ENCODE measurements around the gene VPS13D.

VPS13D gene

GRCh38 chr1:12400027-12400693 is 170.3 kb downstream of the VPS13D start:
- no peak for ATAC-seq (ENCODE audit: insufficient read depth, low read depth)
- Histone ChIP-seq H3K4me1 (ENCODE audit: insufficient read depth, low read length) (no peaks in the 10 kb centered on the region), H3K4me2 (ENCODE audit: insufficient read depth, low read length) (no peak overlapping the region), H3K27me3 (ENCODE audit: insufficient read depth, low read length, poor library complexity) (no peaks in the 10 kb centered on the region), H3K9me3 (ENCODE audit: insufficient read depth, low read length, severe bottlenecking) (no peaks in the 10 kb centered on the region), H4K20me1 (ENCODE audit: insufficient read depth, low read length) (no peaks in the 10 kb centered on the region), H3K79me2 (ENCODE audit: insufficient read depth, low read length) (no peaks in the 10 kb centered on the region), H3K36me3 (ENCODE audit: insufficient read depth, low read length) (peaks cover 33% of the 10 kb centered on the region), H2AFZ (ENCODE audit: low read depth, low read length) (no peak overlapping the region), H3K27ac (ENCODE audit: low read length) (no peak overlapping the region), H3K9ac (ENCODE audit: low read depth, low read length) (no peak overlapping the region), H3K4me3 (ENCODE audit: low read depth in 1 of 2, low read length in 2 of 2) (no peak overlapping the region)
- no peak for TF ChIP-seq CTCF (IDR thresholded peaks at IDR 0.05; ENCODE audit: borderline replicate concordance, extremely low read depth, low read length, poor library complexity, severe bottlenecking)
- no peak for TF ChIP-seq EZH2 (IDR thresholded peaks at IDR 0.05; ENCODE audit: borderline replicate concordance, low read depth, low read length, severe bottlenecking)
- no peak for DNase-seq

GRCh38 chr1:12402159-12402673 is 172.4 kb downstream of the VPS13D start:
- Histone ChIP-seq H3K4me3 (ENCODE audit: low read depth in 1 of 2, low read length in 2 of 2) (no peak overlapping the region), H3K79me2 (ENCODE audit: insufficient read depth, low read length) (no peaks in the 10 kb centered on the region), H3K9me3 (ENCODE audit: insufficient read depth, low read length, severe bottlenecking) (no peaks in the 10 kb centered on the region), H3K4me1 (ENCODE audit: insufficient read depth, low read length) (no peaks in the 10 kb centered on the region), H3K27ac (ENCODE audit: low read length) (no peak overlapping the region), H3K27me3 (ENCODE audit: insufficient read depth, low read length, poor library complexity) (no peaks in the 10 kb centered on the region), H3K4me2 (ENCODE audit: insufficient read depth, low read length) (no peak overlapping the region), H3K9ac (ENCODE audit: low read depth, low read length) (no peak overlapping the region), H3K36me3 (ENCODE audit: insufficient read depth, low read length) (peaks cover 37% of the 10 kb centered on the region), H4K20me1 (ENCODE audit: insufficient read depth, low read length) (no peaks in the 10 kb centered on the region), H2AFZ (ENCODE audit: low read depth, low read length) (no peak overlapping the region)
- no peak for TF ChIP-seq EZH2 (IDR thresholded peaks at IDR 0.05; ENCODE audit: borderline replicate concordance, low read depth, low read length, severe bottlenecking)
- no peak for TF ChIP-seq CTCF (IDR thresholded peaks at IDR 0.05; ENCODE audit: borderline replicate concordance, extremely low read depth, low read length, poor library complexity, severe bottlenecking)
- no peak for DNase-seq
- ATAC-seq (ENCODE audit: insufficient read depth, low read depth) = no peak

GRCh38 chr1:12402842-12403241 is 173.0 kb downstream of the VPS13D start:
- Histone ChIP-seq H2AFZ (ENCODE audit: low read depth, low read length) (no peak overlapping the region), H4K20me1 (ENCODE audit: insufficient read depth, low read length) (no peaks in the 10 kb centered on the region), H3K27me3 (ENCODE audit: insufficient read depth, low read length, poor library complexity) (no peaks in the 10 kb centered on the region), H3K4me2 (ENCODE audit: insufficient read depth, low read length) (no peak overlapping the region), H3K9me3 (ENCODE audit: insufficient read depth, low read length, severe bottlenecking) (no peaks in the 10 kb centered on the region), H3K4me1 (ENCODE audit: insufficient read depth, low read length) (no peaks in the 10 kb centered on the region), H3K36me3 (ENCODE audit: insufficient read depth, low read length) (peaks cover 42% of the 10 kb centered on the region), H3K79me2 (ENCODE audit: insufficient read depth, low read length) (no peaks in the 10 kb centered on the region), H3K4me3 (ENCODE audit: low read depth in 1 of 2, low read length in 2 of 2) (no peak overlapping the region), H3K27ac (ENCODE audit: low read length) (no peak overlapping the region), H3K9ac (ENCODE audit: low read depth, low read length) (no peak overlapping the region)
- no peak for TF ChIP-seq CTCF (IDR thresholded peaks at IDR 0.05; ENCODE audit: borderline replicate concordance, extremely low read depth, low read length, poor library complexity, severe bottlenecking)
- TF ChIP-seq EZH2 (IDR thresholded peaks at IDR 0.05; ENCODE audit: borderline replicate concordance, low read depth, low read length, severe bottlenecking) = no peak
- no peak for DNase-seq
- no peak for ATAC-seq (ENCODE audit: insufficient read depth, low read depth)
